ENCODE data around the gene DUSP22. TPM values are rescaled to one million over a fixed set of nuclear protein-coding genes. Genes with fewer than 3 reads are reported as not detected.

Gene DUSP22
- total RNA-seq, 1 experiment from 2014 or later, result 19.2 TPM

GRCh38 chr6:337805-338368, 45.6 kb downstream of the DUSP22 start (continued):
- TF ChIP-seq YY1 (IDR thresholded peaks at IDR 0.05; ENCODE audit: extremely low read depth, insufficient replicate concordance, low read depth, low read length), result no peak
- TF ChIP-seq CTCF (IDR thresholded peaks at IDR 0.05 in 2 of 3, conservative IDR thresholded peaks at IDR 0.05 in 1 of 3; ENCODE audit: borderline replicate concordance in 1 of 3, insufficient read depth in 1 of 3, low read depth in 2 of 3, low read length in 2 of 3), result no peak
- no peak for TF ChIP-seq JUND (IDR thresholded peaks at IDR 0.05)
- no peak for TF ChIP-seq ZFX (IDR thresholded peaks at IDR 0.05)

- no peaks in the 10 kb centered on the region for H3K27me3 ChIP-seq (ENCODE audit: insufficient read depth, low read length)
- ChIA-PET RAD21 (ENCODE audit: low non-redundant PET in 1 of 2, low total read pairs in 2 of 2, uncharacterized antibody in 2 of 2, unreplicated experiment in 2 of 2) (no interaction called here), POLR2A (no interaction called here)
Observed at GRCh38 chr6:338815-339262, 46.6 kb downstream of the DUSP22 start.

More at GRCh38 chr6:338815-339262, 46.6 kb downstream of the DUSP22 start:
- BruUV-seq (replicated peaks), result no TSS peak
- Histone ChIP-seq H3K4me2 (ENCODE audit: low read length) (no peak overlapping the region), H4K20me1 (ENCODE audit: insufficient read depth) (no peaks in the 10 kb centered on the region), H3K27ac (ENCODE audit: low read depth, low read length) (no peak overlapping the region), H3K4me1 (ENCODE audit: control insufficient read depth in 1 of 2, insufficient read depth in 2 of 2, low read length in 2 of 2) (no peaks in the 10 kb centered on the region), H2AFZ (ENCODE audit: low read depth, low read length, poor library complexity, severe bottlenecking) (no peak overlapping the region), H3K9ac (ENCODE audit: low read length) (no peak overlapping the region), H3K9me3 (ENCODE audit: control insufficient read depth in 1 of 2, insufficient read depth in 1 of 2, low read depth in 1 of 2, low read length in 2 of 2) (peaks cover 0 to 4% of the 10 kb centered on the region in 2 experiments; a peak in 3 of 4 replicates), H3K9me2 (ENCODE audit: insufficient read depth) (no peaks in the 10 kb centered on the region), H3K4me3 (replicated peaks in 1 of 2; ENCODE audit: low read depth in 1 of 2, low read length in 2 of 2) (no peak overlapping the region), H3K36me3 (ENCODE audit: control insufficient read depth in 1 of 2, insufficient read depth in 2 of 2, low read length in 2 of 2) (no peaks in the 10 kb centered on the region), H3K79me2 (ENCODE audit: insufficient read depth, low read length) (no peaks in the 10 kb centered on the region)
- CTCF ChIA-PET, result no interaction called here
- ATAC-seq (no peak), DNase-seq (ENCODE audit: low read depth, low spot score) (no peak)
- intact Hi-C loops (cut with micrococcal nuclease), result no loop called here
- TF ChIP-seq ATF3 (IDR thresholded peaks at IDR 0.05) (no peak), ZFX (IDR thresholded peaks at IDR 0.05) (no peak)
